GDM1 (cell line): ENCODE data around the gene KL.

Source experiments
- DNase-seq: peaks from one replicate; lab custom pipeline; 2025; lab: John Stamatoyannopoulos, UW

The KL gene

GRCh38 chr13:33004511-33004910 is 11.7 kb upstream of the KL start:
- no peak for DNase-seq

GRCh38 chr13:33006134-33006533 is 10.1 kb upstream of the KL start:
- DNase-seq: no peak

- no peak for DNase-seq
These were observed 9.6 kb upstream of the KL start for GRCh38 chr13:33006638-33007037.

GRCh38 chr13:33007237-33007636 is 9.0 kb upstream of the KL start:
- no peak for DNase-seq

DNA sequence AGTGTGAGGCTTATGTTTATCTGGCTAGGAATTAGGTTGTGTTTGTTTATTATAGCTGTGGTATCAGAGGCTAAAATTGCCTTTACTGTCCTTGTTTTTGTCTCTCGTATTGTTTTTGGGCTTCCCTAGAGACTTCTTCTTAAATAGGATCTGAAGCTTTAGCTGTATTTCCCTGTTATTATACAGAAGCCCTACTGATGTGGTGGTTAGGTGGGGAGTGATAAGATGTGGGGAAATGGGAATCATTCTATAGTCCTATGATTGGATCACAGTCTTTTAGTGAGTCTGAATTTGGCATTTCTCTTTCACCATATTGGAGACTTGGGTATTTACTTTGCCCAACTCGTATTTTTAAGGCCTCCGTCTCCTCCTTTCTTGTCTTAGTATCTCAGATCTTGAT is 8.3 kb upstream of the KL start:
- DNase-seq: no peak

GRCh38 chr13:33008946-33009722 is 7.1 kb upstream of the KL start:
- no peak for DNase-seq

- no peak for DNase-seq
These were observed 4.3 kb upstream of the KL start for GRCh38 chr13:33011828-33012470.

DNA sequence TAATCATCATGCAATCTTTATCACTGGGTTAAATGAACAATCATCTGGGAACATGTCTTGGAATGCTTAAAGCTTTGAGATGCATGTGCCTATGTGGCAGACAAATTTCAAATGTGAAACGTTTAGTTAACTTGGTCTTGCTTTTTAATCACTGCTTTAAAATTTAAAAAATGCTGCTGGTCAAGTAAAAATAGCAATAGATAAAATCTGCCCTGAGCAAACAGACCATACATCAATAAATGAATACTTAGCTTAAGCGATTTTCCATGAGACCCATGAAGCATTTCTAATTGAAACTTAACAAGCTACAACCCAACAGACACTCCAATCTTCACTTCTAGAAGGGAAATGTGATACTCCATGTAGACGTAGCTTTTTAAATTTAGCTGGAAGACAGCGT is 1.9 kb upstream of the KL start:
- DNase-seq: no peak

DNA sequence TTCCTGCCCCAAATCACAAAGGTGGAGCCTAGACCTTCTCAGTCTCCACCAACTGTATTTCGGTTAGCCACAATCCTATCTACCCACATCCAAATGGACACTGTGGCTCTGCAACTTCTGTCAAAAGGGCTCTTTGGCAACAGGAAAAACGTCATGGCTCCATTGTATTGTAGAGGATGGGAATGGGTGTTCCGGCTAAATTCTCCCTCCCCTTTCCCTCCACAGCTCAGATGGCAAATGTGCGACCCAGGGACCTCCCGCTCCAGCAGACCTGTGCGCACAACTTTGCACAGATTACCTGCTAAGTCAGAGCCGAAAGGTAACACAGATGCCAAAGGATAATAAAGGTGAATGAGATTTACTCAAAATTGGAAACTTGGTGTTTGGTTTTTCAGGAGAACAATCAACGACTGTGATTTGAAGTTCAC is 968 bp upstream of the KL start:
- DNase-seq: peak; percentile 90

DNA sequence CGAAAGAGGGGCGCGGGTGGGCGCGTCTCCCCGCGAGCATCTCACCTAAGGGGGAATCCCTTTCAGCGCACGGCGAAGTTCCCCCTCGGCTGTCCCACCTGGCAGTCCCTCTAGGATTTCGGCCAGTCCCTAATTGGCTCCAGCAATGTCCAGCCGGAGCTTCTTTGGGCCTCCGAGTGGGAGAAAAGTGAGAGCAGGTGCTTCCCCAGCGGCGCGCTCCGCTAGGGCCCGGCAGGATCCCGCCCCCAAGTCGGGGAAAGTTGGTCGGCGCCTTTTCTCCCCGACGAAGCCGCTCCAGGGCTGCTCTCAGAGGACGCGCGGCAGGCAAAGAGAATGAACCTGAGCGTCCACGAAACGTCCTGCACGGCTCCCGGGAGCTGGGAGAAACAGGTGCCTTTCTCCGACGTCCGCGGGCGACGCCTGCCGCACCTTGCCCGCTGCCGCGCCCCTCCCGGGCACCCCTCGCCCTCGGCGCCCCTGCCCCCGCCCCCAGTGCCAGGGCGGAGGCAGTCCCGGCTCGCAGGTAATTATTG is 366 bp upstream of the KL start:
- DNase-seq: no peak

GRCh38 chr13:33017323-33017929 is 1.2 kb downstream of the KL start:
- DNase-seq: no peak

DNA sequence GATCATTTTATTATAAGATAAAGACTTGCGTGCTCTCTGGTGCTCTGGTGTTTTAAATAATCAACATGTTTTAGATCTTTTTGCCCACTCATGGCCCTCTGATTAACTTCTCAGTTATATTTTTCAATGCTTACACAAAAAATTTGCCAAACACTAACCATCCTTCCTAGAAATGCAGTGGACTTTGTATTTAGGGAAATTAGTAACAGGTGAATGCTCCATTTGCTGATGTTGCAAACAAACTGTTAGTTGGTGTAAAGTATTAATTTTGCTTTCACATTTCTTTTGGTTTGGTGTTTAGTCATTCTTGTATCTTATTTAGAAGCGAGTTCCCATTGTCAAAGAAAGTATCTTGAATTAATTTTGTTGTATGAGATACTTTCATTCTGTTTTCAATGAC is 2.7 kb downstream of the KL start:
- DNase-seq: no peak

- DNase-seq: no peak
These were observed 6.8 kb downstream of the KL start for GRCh38 chr13:33022986-33023385.

DNA sequence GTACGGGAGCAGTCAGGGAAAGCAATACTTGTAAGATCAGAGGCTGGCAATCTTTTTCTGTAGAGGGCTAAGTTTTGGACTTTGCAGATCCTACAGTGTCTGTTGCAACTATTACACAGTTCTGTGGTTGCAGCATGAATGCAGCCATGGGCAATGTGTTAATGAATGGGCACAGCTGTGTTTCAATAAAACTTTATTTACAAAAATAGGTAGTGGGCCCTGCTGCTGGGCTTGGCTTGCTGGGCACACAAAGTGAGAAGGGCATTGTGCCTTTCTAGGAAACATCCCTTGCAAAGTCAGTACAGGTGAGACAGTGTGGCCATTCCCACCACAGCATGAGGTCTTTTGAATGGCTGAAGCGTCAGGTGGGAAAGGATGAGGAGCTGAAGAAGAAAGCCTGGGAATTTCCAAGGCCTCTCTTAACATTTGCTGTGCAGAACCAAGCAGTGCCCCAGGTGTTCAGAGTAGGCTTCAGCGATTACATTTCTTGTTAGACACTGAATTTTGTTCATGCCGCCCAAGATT is 9.1 kb downstream of the KL start:
- DNase-seq: no peak

DNA sequence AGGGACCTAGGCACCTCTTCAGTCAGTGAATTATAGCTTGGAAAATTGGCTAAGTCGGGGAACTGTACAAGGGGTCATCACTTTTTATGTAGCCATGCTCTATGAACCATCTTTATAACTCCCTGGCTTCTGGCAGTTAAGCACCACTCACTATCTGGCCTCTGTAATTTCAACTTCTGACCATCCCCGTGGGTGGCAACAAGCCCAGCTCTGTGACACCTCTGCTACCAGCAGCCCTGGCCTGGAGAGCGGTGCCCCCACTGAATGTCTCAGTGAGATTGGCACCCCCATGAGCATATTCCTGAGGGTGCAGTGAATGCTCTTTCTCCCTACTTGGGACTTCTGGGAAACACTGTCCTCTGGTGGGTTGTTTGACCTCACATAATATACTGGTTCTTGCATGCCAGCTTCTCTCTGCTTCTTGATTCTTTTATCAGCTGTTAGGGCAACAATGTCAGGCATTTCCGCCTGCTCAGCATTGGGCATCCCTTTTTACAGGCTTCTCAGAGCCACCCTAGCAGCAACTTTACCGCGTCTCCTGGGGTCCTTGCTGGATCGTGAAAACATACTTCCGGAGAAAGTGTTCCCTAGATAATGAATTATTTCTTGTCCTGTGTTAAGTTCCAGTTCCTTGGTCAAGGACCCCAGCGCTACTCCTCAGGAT is 10.4 kb downstream of the KL start:
- no peak for DNase-seq

DNA sequence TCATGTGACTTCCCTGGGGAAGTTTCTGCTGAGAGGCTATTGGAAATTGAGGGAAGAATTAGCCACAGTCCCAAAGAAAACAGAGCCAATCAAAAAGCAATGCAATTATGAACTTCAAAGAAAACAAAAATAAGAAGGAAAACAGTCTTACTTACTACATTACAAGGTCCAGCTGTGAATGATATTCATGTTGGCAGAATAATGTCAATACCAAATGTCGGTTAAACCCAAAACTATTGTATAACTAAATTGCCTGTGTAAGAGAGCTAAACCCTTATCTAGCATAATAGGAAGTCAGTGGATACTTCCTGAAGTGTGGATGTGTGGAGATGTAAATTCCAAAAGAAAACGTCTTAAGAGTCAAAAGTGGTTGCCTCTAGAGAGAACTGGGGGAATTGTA is 12.4 kb downstream of the KL start:
- no peak for DNase-seq

GRCh38 chr13:33031277-33031676 is 15.1 kb downstream of the KL start:
- DNase-seq: no peak

- DNase-seq: no peak
These were observed 15.9 kb downstream of the KL start for GRCh38 chr13:33032037-33032625.

DNA sequence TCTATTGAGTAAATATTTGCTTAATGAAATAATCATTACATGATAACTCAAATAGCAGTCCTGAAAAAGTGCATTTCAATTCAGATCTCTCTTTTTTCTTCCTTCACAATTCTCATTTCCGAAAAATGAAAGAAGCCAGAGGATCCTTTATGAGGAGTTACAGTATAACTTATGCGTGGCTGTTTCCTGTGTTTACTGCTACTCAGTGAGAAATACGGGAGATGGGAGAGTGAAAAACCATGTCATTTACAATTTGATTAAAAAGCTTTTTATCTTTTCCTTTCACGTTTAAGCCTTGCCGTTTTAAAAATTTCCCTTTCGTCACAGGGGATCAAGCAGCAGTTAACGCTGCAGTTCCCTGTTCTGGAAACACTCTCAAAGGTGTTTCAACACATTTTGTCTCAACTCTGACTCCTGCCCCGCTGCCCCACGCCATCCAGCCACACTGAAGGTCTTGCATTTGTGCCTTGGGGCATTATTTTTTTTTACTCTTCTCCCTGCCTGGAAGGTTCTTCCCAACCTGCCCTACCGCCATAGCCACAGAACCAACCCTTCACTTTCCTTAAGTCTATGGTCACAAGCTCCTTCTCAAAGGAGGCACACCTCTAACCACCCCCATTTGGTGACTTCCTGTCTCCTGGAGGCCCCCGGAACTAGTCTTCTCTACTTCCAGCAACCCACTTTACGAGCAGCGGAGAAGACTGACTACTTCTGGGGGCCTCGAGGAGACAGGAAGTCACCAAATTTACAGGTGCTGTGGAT is 17.0 kb downstream of the KL start:
- DNase-seq: no peak

DNA sequence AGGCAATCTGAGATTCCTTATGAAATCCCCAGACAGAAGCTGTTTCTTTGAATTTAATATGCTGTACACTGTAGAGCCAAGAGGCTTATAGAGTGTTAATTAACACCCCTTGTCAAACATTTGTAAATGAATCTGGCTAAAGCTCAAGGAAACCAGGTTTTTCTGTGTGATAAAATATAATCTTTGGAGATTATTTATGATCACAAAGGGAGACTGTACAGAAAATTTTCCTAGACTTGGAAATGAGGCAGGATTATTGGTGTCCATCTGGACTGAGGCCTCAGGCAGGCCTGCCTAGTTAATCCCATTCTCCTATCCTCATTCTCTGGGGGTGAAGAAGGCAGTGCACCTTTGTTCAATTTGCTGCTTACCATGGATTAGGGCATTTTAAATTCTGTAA is 17.8 kb downstream of the KL start:
- no peak for DNase-seq

GRCh38 chr13:33034882-33035520 is 18.8 kb downstream of the KL start:
- no peak for DNase-seq
